Measurements from ENCODE around the gene PRKCH. TPM values are rescaled to one million over a fixed set of nuclear protein-coding genes. Genes with fewer than 3 reads are reported as not detected.
A peak's percentile ranks its signal among the peaks of the same experiment; 100 is the strongest.

The PRKCH gene
- polyA plus RNA-seq, 2 of the 4 experiments (the other 2 are of a cell fraction), result 10.0 to 10.2 TPM

- Histone ChIP-seq H3K4me3 (no peak overlapping the region), H3K4me2 (no peak overlapping the region), H3K4me1 (peaks cover 87% of the 10 kb centered on the region), H3K9me3 (no peaks in the 10 kb centered on the region; the same call in 2 of the 3 replicates), H3K27ac (peak overlapping the region; percentile 96 to 99)
- no peak for FAIRE-seq
- POLR2A ChIA-PET, result interaction anchor here (0.8 to 1.1 kb wide), 3 partner anchors 14 to 144 kb away, joined by 3 read pairs; partner anchors contain the start of gene HIF1A
- CTCF ChIA-PET, result interaction anchor here (0.5 to 4.5 kb wide), 7 partner anchors 11 to 213 kb away, joined by 3 to 17 read pairs (median 6); no protein-coding TSS in a partner anchor
- 96% methylated on average over 3 of the region's 3 CpGs for WGBS (ENCODE audit: missing lambda C conversion rate)
- ATAC-seq, result no peak
- no peak for DNase-seq (ENCODE audit: low read depth in 1 of 2, low spot score in 1 of 2)
- TF ChIP-seq CHD4 (IDR thresholded peaks at IDR 0.05; ENCODE audit: borderline replicate concordance) (no peak), MAX (IDR thresholded peaks at IDR 0.05) (no peak), E2F6 (IDR thresholded peaks at IDR 0.05; ENCODE audit: borderline replicate concordance, low read depth) (no peak), BCL3 (IDR thresholded peaks at IDR 0.05) (no peak), MAZ (IDR thresholded peaks at IDR 0.05; ENCODE audit: borderline replicate concordance, low read depth, low read length) (no peak), ZSCAN20 (CRISPR knock-in tag; IDR thresholded peaks at IDR 0.05) (no peak), POLR2A (IDR thresholded peaks at IDR 0.05; ENCODE audit: low read length) (no peak), RFX5 (IDR thresholded peaks at IDR 0.05) (no peak), HOXB13 (CRISPR knock-in tag; IDR thresholded peaks at IDR 0.05; ENCODE audit: low read depth) (0 out of 2 replicates have a peak, but pooled peaks have one; percentile 23), EHF (CRISPR knock-in tag; IDR thresholded peaks at IDR 0.05) (no peak), ATOH8 (CRISPR knock-in tag; IDR thresholded peaks at IDR 0.05; ENCODE audit: low read depth) (0 out of 2 replicates have a peak, but pooled peaks have one; percentile 16), NPAS2 (CRISPR knock-in tag; IDR thresholded peaks at IDR 0.05; ENCODE audit: borderline replicate concordance) (no peak), EHMT2 (IDR thresholded peaks at IDR 0.05; ENCODE audit: low read depth) (no peak), ZC3H11A (IDR thresholded peaks at IDR 0.05) (no peak)
These were observed 230.0 kb downstream of the PRKCH start for GRCh38 chr14:61551384-61551783.

GRCh38 chr14:61552241-61552640 is 230.9 kb downstream of the PRKCH start:
- ChIA-PET CTCF (interaction anchor here (1.2 to 4.5 kb wide), 7 partner anchors 10 to 82 kb away, joined by 3 to 17 read pairs (median 10); no protein-coding TSS in a partner anchor), POLR2A (interaction anchor here (1.1 to 2.9 kb wide), 3 partner anchors 27 to 143 kb away, joined by 3 to 20 read pairs (median 3); partner anchors contain the start of gene HIF1A)
- WGBS (ENCODE audit: missing lambda C conversion rate), result 99% methylated on average over 4 of the region's 4 CpGs
- Histone ChIP-seq H3K4me1 (peaks cover 88% of the 10 kb centered on the region), H3K27ac (peak overlapping the region; percentile 96 to 99), H3K4me2 (peak overlapping the region; percentile 64; the same call in 2 of the 3 replicates), H3K4me3 (no peak overlapping the region), H3K9me3 (no peaks in the 10 kb centered on the region; the same call in 2 of the 3 replicates)
- FAIRE-seq (no peak), DNase-seq (ENCODE audit: low read depth in 1 of 2, low spot score in 1 of 2) (no peak), ATAC-seq (no peak)
- peak; percentile 16; the same call in 1 of the 2 replicates for TF ChIP-seq HOXA7 (CRISPR knock-in tag; IDR thresholded peaks at IDR 0.05)
- TF ChIP-seq ESRRA (IDR thresholded peaks at IDR 0.05; ENCODE audit: borderline replicate concordance, low read length), result no peak
- TF ChIP-seq HOXB13 (CRISPR knock-in tag; IDR thresholded peaks at IDR 0.05; ENCODE audit: low read depth), result peak; percentile 18; the same call in 1 of the 2 replicates
- no peak for TF ChIP-seq JUNB (IDR thresholded peaks at IDR 0.05)
- TF ChIP-seq POLR2A (IDR thresholded peaks at IDR 0.05; ENCODE audit: low read length), result no peak
- no peak for TF ChIP-seq REST (IDR thresholded peaks at IDR 0.05)
- TF ChIP-seq HOXB5 (CRISPR knock-in tag; IDR thresholded peaks at IDR 0.05), result no peak
- TF ChIP-seq NPAS2 (CRISPR knock-in tag; IDR thresholded peaks at IDR 0.05; ENCODE audit: borderline replicate concordance), result no peak
- no peak for TF ChIP-seq MAFK (IDR thresholded peaks at IDR 0.05; ENCODE audit: partially characterized antibody)

Measured in A549 (cell line).